ENCODE data around the gene MAP3K3.

DNA sequence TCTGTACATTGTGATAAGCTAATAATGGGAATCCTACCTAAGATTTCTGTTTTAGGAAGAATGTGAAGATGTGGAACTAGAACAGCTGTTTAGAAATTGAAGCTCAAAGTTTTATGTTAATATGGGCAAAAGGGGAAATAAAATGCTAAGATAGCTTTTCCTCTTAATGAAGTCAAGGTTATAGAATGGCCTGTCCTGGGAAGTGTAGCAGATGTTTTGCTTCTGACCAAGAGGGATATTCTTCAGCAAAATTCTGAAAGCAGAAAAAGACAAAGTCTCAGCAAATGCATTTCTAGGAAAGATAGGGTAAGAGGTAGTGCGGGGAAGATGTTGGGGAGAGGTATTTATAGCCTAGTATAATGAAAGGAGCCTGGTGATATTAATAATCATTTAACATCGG is 13.1 kb downstream of the MAP3K3 start:
- TF ChIP-seq, protein P1, sequence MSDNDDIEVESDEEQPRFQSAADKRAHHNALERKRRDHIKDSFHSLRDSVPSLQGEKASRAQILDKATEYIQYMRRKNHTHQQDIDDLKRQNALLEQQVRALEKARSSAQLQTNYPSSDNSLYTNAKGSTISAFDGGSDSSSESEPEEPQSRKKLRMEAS (IDR thresholded peaks at IDR 0.05): no peak
- TF ChIP-seq EGR1 (IDR thresholded peaks at IDR 0.05) (no peak), CEBPB (IDR thresholded peaks at IDR 0.05) (no peak), RAD21 (IDR thresholded peaks at IDR 0.05; ENCODE audit: low read depth) (no peak), EP300 (IDR thresholded peaks at IDR 0.05; ENCODE audit: borderline replicate concordance) (no peak), FOXM1 (IDR thresholded peaks at IDR 0.05; ENCODE audit: borderline replicate concordance, low read depth) (no peak), TEAD4 (IDR thresholded peaks at IDR 0.05) (no peak), YY1 (IDR thresholded peaks at IDR 0.05; ENCODE audit: low read depth) (no peak), CREB1 (IDR thresholded peaks at IDR 0.05; ENCODE audit: low read depth) (no peak), ZBTB7A (IDR thresholded peaks at IDR 0.05; ENCODE audit: low read depth) (no peak), TAF1 (IDR thresholded peaks at IDR 0.05; ENCODE audit: low read depth) (no peak), TCF12 (IDR thresholded peaks at IDR 0.05; ENCODE audit: low read depth) (no peak)
- TF ChIP-seq, protein P2, sequence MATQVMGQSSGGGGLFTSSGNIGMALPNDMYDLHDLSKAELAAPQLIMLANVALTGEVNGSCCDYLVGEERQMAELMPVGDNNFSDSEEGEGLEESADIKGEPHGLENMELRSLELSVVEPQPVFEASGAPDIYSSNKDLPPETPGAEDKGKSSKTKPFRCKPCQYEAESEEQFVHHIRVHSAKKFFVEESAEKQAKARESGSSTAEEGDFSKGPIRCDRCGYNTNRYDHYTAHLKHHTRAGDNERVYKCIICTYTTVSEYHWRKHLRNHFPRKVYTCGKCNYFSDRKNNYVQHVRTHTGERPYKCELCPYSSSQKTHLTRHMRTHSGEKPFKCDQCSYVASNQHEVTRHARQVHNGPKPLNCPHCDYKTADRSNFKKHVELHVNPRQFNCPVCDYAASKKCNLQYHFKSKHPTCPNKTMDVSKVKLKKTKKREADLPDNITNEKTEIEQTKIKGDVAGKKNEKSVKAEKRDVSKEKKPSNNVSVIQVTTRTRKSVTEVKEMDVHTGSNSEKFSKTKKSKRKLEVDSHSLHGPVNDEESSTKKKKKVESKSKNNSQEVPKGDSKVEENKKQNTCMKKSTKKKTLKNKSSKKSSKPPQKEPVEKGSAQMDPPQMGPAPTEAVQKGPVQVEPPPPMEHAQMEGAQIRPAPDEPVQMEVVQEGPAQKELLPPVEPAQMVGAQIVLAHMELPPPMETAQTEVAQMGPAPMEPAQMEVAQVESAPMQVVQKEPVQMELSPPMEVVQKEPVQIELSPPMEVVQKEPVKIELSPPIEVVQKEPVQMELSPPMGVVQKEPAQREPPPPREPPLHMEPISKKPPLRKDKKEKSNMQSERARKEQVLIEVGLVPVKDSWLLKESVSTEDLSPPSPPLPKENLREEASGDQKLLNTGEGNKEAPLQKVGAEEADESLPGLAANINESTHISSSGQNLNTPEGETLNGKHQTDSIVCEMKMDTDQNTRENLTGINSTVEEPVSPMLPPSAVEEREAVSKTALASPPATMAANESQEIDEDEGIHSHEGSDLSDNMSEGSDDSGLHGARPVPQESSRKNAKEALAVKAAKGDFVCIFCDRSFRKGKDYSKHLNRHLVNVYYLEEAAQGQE (IDR thresholded peaks at IDR 0.05; ENCODE audit: low read depth): no peak
- TF ChIP-seq, protein P3, sequence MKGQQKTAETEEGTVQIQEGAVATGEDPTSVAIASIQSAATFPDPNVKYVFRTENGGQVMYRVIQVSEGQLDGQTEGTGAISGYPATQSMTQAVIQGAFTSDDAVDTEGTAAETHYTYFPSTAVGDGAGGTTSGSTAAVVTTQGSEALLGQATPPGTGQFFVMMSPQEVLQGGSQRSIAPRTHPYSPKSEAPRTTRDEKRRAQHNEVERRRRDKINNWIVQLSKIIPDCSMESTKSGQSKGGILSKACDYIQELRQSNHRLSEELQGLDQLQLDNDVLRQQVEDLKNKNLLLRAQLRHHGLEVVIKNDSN (IDR thresholded peaks at IDR 0.05): no peak
